Panc1 (cell line): Measurements from ENCODE around the gene LRRC73. TPM values are rescaled to one million over a fixed set of nuclear protein-coding genes. Genes with fewer than 3 reads are reported as not detected.
A peak's percentile ranks its signal among the peaks of the same experiment; 100 is the strongest.

Source experiments
- ATAC-seq: fragments of 200-7000 bp; cut with Tn5 transposase; 2 replicates; pipeline ENCODE4 v1.9.1; 2020; ENCODE audit warnings: mild to moderate bottlenecking, moderate library complexity
- BruUV-seq: library from RNA; stranded (reverse); fragments of 400-500 nt; replicated peaks from 2 replicates; lab custom pipeline; 2021; lab: Mats Ljungman, UMichigan
- CTCF ChIA-PET: fragments of 300-600 bp; sonication (Branson Sonifier 250); formaldehyde crosslinking; loops from one replicate; lab custom pipeline; 2022; ENCODE audit warnings: antibody characterized with exemption; lab: Charles Lee
- POLR2A ChIA-PET: fragments of 300-600 bp; sonication (Branson Sonifier 250); formaldehyde crosslinking; loops from one replicate; lab custom pipeline; 2022; ENCODE audit warnings: antibody characterized with exemption; lab: Charles Lee
- DNase-seq: peaks from one replicate; pipeline ENCODE4 v3.0.0-alpha.2; 2010; ENCODE audit warnings: low read depth, low spot score
- H3K27ac ChIP-seq: 2 replicates; pipeline ENCODE4 v1.5.1; 2011; ENCODE audit warnings: mild to moderate bottlenecking, low read length, inconsistent platforms
- H3K27me3 ChIP-seq: fragments of 200-500 bp; sonication (Bioruptor generic); 2 replicates; pipeline ENCODE4 v1.6.0; 2014; ENCODE audit warnings: low read length, inconsistent platforms; ENCODE audit not compliant: control insufficient read depth, insufficient read depth
- H3K36me3 ChIP-seq: fragments of 200-500 bp; sonication (Bioruptor generic); 2 replicates; pipeline ENCODE4 v1.5.1; 2014; ENCODE audit warnings: inconsistent platforms, mild to moderate bottlenecking, low read length, moderate library complexity; ENCODE audit not compliant: control insufficient read depth, insufficient read depth
- H3K4me1 ChIP-seq: 2 replicates; pipeline ENCODE4 v1.5.1; 2011; ENCODE audit warnings: inconsistent platforms, mild to moderate bottlenecking, low read length, moderate library complexity; ENCODE audit not compliant: control insufficient read depth, insufficient read depth
- H3K4me3 ChIP-seq, 2 experiments: 2 replicates each; pipeline ENCODE4 v1.5.1; 2011 to 2012; ENCODE audit warnings: low read depth in 2 of 2, low read length in 2 of 2, mild to moderate bottlenecking in 2 of 2, inconsistent platforms in 1 of 2, moderate library complexity in 1 of 2
- H3K9me3 ChIP-seq: fragments of 200-500 bp; sonication (Bioruptor generic); 2 replicates; pipeline ENCODE4 v1.5.1; 2014; ENCODE audit warnings: low read depth, mild to moderate bottlenecking, inconsistent platforms, low read length, moderate library complexity; ENCODE audit not compliant: control insufficient read depth, insufficient read depth
- POLR2AphosphoS5 ChIP-seq: IDR thresholded peaks from 2 replicates; pipeline ENCODE4 v1.6.1; 2012; ENCODE audit warnings: mild to moderate bottlenecking, low read depth, low read length, moderate library complexity
- SIN3A ChIP-seq: IDR thresholded peaks from 2 replicates; pipeline ENCODE4 v1.6.1; 2012; ENCODE audit warnings: low read depth, mild to moderate bottlenecking, low read length, moderate library complexity, borderline replicate concordance; ENCODE audit not compliant: insufficient read depth
- TCF7L2 ChIP-seq: IDR thresholded peaks from 2 replicates; pipeline ENCODE4 v1.6.1; 2011; ENCODE audit warnings: mild to moderate bottlenecking, low read depth, low read length, inconsistent platforms
- in situ Hi-C: cut with HindIII; loops from 2 replicates; pipeline ENCODE4 v1.10.0; 2016; ENCODE audit warnings: low sequenced_read_pairs, low pct_unique_long_range_greater_than_20kb
- intact Hi-C: fragments of 100-400 bp; cut with micrococcal nuclease; formaldehyde crosslinking; loops from one replicate; pipeline ENCODE4 v1.10.0; 2022; ENCODE audit not compliant: unreplicated experiment
- total RNA-seq: library from RNA; stranded (reverse); gene quantifications from one replicate; pipeline ENCODE4 v1.2.1, GENCODE V29; 2021; ENCODE audit not compliant: unreplicated experiment
- TF ChIP-seq, protein P1 (sequence below): fragments of 450-650 bp; IDR thresholded peaks from 2 replicates; pipeline ENCODE4 v1.5.1; 2017; ENCODE audit warnings: mild to moderate bottlenecking
- TF ChIP-seq, protein P2 (sequence below), 2 experiments: IDR thresholded peaks; 2 replicates each; pipeline ENCODE4 v1.6.1; 2011 to 2012; ENCODE audit warnings: low read depth in 2 of 2, control low read depth in 1 of 2, low read length in 1 of 2, mild to moderate bottlenecking in 1 of 2, moderate library complexity in 1 of 2; ENCODE audit not compliant: insufficient read depth in 1 of 2

The LRRC73 gene
- total RNA-seq, 1 experiment from 2014 or later: 2.9 TPM

DNA sequence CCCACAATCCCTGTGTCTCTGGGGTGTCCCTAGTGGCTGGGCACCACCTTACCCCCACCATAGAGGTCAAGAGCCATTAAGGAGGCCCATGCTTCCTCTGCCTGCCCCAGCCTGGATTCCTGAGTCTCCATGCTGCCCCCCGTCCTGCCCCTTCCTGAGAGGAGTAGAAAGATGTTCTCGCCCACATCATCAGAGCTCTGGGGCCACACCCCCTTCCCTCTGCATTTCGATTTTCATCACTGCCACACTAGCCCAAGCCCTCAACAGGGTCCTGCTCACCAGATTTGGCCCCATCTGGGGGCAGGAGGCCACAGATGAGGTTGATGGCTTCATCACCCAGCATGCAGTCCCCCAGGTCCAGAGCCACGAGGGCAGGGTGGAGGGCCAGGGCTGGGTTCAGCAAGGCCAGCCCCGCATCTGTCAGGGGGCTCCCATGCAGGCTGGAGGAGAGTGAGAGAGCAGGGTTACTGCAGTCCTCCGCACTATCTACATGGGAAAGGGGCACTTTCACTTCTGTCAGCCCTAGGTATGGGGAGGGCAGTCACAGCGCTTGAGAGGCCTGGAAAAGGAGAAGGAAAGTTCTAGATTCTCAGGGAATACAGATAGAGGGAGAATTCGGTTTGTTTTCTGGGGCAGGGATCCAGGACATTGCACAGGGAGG, 1.5 kb downstream of the LRRC73 start:
- TF ChIP-seq SIN3A (no peak), TCF7L2 (no peak), POLR2AphosphoS5 (no peak)
- TF ChIP-seq, protein P1, sequence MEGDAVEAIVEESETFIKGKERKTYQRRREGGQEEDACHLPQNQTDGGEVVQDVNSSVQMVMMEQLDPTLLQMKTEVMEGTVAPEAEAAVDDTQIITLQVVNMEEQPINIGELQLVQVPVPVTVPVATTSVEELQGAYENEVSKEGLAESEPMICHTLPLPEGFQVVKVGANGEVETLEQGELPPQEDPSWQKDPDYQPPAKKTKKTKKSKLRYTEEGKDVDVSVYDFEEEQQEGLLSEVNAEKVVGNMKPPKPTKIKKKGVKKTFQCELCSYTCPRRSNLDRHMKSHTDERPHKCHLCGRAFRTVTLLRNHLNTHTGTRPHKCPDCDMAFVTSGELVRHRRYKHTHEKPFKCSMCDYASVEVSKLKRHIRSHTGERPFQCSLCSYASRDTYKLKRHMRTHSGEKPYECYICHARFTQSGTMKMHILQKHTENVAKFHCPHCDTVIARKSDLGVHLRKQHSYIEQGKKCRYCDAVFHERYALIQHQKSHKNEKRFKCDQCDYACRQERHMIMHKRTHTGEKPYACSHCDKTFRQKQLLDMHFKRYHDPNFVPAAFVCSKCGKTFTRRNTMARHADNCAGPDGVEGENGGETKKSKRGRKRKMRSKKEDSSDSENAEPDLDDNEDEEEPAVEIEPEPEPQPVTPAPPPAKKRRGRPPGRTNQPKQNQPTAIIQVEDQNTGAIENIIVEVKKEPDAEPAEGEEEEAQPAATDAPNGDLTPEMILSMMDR: no peak
- TF ChIP-seq, protein P2, sequence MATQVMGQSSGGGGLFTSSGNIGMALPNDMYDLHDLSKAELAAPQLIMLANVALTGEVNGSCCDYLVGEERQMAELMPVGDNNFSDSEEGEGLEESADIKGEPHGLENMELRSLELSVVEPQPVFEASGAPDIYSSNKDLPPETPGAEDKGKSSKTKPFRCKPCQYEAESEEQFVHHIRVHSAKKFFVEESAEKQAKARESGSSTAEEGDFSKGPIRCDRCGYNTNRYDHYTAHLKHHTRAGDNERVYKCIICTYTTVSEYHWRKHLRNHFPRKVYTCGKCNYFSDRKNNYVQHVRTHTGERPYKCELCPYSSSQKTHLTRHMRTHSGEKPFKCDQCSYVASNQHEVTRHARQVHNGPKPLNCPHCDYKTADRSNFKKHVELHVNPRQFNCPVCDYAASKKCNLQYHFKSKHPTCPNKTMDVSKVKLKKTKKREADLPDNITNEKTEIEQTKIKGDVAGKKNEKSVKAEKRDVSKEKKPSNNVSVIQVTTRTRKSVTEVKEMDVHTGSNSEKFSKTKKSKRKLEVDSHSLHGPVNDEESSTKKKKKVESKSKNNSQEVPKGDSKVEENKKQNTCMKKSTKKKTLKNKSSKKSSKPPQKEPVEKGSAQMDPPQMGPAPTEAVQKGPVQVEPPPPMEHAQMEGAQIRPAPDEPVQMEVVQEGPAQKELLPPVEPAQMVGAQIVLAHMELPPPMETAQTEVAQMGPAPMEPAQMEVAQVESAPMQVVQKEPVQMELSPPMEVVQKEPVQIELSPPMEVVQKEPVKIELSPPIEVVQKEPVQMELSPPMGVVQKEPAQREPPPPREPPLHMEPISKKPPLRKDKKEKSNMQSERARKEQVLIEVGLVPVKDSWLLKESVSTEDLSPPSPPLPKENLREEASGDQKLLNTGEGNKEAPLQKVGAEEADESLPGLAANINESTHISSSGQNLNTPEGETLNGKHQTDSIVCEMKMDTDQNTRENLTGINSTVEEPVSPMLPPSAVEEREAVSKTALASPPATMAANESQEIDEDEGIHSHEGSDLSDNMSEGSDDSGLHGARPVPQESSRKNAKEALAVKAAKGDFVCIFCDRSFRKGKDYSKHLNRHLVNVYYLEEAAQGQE (IDR thresholded peaks at IDR 0.05; ENCODE audit: insufficient read depth in 1 of 2, low read depth in 2 of 2, low read length in 1 of 2): no peak
- Histone ChIP-seq H3K9me3 (no peaks in the 10 kb centered on the region), H3K4me1 (peaks cover 14% of the 10 kb centered on the region), H3K27me3 (no peaks in the 10 kb centered on the region), H3K4me3 (no peak overlapping the region), H3K27ac (no peak overlapping the region), H3K36me3 (no peaks in the 10 kb centered on the region; the same call in 1 of the 2 replicates)
- in situ Hi-C loops: no loop called here
- ATAC-seq: no peak
- POLR2A ChIA-PET: interaction anchor here (0.5 kb wide), 1 partner anchor 114 kb away, joined by 10 read pairs; no protein-coding TSS in a partner anchor
- no peak for DNase-seq
- CTCF ChIA-PET: interaction anchor here (0.6 kb wide), 1 partner anchor 46 kb away, joined by 5 read pairs; no protein-coding TSS in a partner anchor
- intact Hi-C loops: no loop called here
- BruUV-seq: no TSS peak

DNA sequence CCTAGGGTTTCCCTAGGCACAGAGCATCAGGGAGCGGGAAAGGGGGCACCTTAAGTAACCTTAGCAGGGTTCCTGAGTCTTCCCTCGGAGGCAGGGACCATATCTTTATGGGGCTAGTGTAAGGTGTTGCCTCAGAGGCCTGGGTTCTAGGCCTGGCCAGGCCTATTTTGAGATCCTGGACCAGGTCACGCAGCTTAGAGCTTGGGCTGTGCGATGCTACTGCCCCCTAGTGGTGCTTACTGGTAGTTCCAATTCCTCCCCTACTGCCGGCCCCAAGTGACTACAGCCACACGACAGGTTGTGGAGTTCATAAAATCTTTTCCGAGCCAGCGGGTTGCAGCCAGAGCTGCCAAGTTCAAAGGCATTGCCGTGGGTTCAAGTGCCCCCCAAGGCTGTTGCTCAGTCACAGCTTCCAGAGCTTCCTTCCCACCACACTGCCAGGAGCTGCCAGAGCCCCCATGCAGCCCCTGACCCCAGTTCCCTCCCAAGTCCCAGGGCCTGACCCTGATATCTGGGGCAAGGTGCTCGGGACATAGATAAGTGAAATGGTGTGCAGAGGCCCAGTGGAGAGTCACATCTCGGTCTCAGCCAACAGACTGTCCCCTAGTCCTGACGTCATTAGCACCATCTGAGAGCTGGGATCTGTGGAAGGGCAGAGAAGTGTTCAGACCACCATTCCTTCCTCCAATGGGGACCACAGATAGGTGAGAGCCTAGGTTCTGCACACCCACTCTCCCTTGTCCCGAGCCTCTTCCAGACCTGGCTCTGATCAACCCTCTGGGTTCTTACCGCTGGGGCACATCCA, 3.3 kb downstream of the LRRC73 start:
- H3K36me3 ChIP-seq: no peaks in the 10 kb centered on the region; the same call in 1 of the 2 replicates
- no peaks in the 10 kb centered on the region for H3K9me3 ChIP-seq
- no peak overlapping the region for H3K27ac ChIP-seq
- TF ChIP-seq, protein P1: peak; percentile 98
- no peak for TF ChIP-seq SIN3A
- peak; percentile 69 for TF ChIP-seq POLR2AphosphoS5
- TF ChIP-seq, protein P2 (IDR thresholded peaks at IDR 0.05; ENCODE audit: insufficient read depth in 1 of 2, low read depth in 2 of 2, low read length in 1 of 2): no peak
- TF ChIP-seq TCF7L2: 0 out of 2 replicates have a peak, but pooled peaks have one; percentile 21
- ATAC-seq (peak; percentile 74), DNase-seq (peak; percentile 71)
- H3K27me3 ChIP-seq: no peaks in the 10 kb centered on the region
- intact Hi-C loops: loop anchor here (2.0 kb wide), 1 partner anchor 52 kb away; the partner anchor contains the start of gene DLK2
- no peak overlapping the region for H3K4me3 ChIP-seq
- in situ Hi-C loops: no loop called here
- peaks cover 14% of the 10 kb centered on the region for H3K4me1 ChIP-seq
- POLR2A ChIA-PET: no interaction called here
- CTCF ChIA-PET: interaction anchor here (0.5 to 1.9 kb wide), 3 partner anchors 30 to 666 kb away, joined by 6 to 16 read pairs (median 7); no protein-coding TSS in a partner anchor
- no TSS peak for BruUV-seq
